AG08396 (cell line): ENCODE measurements around the gene APP.
A peak's percentile ranks its signal among the peaks of the same experiment; 100 is the strongest.

ENCODE experiments used
- DNase-seq: peaks from one replicate; pipeline ENCODE4 v3.0.0; 2012; ENCODE audit warnings: low spot score, mixed read lengths

The APP gene

DNA sequence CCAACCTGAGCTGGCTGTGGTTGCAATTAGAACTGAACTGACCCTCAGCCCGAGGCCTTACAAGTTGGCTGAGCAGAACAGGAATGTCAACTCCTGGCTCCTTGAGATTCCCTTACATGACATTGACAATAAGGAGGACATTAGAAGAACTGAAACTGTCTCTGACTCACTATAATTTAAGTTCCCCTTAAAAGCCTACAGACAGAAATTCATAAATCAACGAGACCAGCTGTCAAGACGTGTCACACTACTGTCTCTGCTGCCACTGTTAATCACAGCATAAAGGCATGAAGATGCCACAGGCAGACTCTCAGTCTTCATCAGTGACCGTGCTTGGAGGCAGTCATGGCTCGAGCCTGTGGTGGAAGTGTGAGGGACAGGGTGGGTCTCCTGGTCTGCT, 267.0 kb downstream of the APP start:
- DNase-seq = no peak

DNA sequence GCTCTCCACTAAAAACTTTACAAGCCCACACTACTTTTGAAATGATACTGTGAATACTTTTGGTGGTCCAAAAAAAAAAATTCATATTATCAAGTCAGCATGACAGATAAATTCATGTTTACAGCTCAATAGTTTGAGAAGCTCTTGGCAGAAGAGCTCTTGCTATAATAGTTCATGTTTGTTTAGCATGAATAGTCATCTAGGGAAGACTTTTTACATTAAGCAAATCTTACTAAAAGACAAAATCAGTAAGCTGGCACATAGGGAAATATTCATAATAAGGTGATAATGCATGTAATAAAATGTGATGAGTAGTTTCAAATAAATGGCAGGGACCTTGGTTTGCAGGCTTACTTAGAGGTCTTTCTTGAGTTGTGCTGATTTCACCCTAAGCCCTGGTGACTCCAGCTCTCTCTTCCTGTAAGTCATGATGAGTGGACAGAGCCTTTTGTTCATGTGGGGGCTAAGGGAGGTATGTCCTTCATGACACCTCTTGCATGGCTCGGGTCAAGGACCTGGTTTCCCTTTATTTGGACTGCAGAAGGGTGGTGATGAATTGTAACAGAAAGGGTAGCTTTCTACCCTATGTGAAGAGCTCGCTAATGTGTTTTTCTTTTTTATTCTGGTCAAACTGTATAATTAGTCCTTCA, 269.1 kb downstream of the APP start:
- no peak for DNase-seq

DNA sequence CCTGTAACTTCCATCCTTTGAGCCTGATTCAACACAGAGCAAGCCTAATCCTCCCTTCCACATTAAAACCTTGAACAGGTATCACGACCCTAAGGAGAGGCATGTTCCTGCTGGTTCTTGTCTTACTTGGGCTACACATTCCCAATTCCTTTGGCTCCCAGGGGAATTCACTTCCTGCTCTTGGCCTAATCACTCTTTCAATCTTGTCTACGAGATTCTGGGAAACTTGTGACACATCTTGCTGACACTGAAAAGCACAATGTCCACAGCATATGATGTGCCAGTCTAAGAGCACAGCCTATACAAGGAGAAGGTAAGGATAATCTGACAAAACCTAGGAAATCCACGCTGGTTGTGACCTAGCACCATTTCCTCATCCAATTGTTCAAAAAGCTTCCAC, 271.9 kb downstream of the APP start:
- DNase-seq = no peak

DNA sequence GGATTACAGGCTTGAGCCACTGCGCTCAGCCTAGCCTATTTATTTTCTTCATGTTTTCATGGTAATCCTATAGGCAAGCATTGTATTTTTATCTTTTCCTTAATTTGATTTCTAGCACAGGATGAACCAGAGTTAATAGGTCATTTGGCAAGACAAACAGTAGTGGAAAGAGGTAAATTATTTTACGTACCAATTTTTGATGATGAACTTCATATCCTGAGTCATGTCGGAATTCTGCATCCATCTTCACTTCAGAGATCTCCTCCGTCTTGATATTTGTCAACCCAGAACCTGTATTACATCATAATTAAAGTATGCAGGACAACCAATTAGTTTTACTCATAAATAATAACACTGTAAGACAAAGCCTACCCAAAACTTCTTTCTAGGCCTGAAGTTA, 273.2 kb downstream of the APP start:
- no peak for DNase-seq

DNA sequence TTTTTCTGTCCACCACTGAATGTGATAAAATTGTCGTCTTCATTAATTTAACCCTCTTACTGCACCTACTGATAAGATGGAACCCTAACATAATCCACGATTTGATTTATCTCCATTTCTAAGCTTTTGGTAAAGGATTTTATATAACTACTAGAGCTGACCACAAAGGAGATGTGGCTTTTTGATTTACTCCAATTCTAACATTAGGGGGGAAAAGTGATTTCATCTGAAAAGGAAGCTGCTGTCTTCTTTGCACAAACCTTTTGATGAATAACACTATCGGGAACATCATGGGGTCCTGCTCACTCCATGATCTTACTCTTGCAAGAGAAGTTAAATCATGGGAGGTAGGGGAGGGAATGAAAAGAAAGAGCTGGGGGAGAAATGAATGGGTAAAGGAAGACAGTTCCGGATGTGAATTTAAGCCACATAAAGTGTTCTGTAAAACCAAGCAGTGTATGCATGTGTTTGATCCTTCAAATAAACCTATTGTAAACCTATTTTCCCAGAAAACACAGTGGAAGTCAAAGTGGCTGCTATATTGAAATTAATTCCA, 274.0 kb downstream of the APP start:
- DNase-seq = no peak

DNA sequence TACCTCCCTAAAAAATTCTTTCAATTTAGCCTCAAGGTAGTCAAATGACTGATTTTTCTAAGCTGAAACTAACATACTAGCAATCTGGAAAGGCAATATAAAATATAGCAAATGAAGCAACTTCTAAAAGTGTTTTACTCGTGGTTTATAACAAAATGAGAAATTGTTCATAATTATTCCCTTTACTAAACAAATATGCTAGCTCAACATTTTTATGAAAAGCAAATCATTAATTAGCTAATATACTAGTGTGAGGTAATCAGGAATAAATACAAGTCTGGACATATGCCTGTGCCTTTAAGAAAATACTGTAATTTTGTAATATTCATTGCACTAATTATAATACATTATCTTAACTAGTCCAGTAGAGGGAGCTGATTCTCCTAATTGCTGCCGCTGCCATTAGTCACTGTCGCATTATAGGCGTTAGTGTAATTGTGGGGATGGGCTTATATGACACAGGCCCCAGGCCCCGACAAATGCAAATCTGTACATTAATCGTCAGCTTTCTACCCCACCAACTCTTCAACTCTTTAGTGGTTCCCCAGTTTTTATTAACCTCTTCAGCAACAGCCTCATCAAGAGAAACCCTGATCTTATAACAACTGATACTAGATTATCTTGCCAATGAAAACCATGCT, 274.9 kb downstream of the APP start:
- DNase-seq = peak; percentile 27

DNA sequence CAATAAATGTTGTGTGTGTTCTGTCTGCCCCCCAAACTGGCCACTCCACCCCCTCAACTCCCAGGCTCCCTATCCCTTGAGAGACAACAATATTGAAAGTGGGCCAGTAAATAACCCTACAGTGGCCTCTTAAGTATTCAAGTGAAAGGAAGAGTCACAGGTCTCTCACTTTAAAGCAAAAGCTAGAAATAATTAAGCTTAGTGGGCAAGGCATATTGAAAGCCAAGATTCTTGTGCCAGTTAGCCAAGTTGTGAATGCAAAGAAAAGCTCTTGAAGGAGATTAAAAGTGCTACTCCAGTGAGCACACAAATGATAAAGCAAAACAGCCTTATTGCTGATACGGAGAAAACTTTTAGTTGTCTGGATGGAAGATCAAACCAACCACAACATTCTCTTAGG, 277.4 kb downstream of the APP start:
- no peak for DNase-seq

DNA sequence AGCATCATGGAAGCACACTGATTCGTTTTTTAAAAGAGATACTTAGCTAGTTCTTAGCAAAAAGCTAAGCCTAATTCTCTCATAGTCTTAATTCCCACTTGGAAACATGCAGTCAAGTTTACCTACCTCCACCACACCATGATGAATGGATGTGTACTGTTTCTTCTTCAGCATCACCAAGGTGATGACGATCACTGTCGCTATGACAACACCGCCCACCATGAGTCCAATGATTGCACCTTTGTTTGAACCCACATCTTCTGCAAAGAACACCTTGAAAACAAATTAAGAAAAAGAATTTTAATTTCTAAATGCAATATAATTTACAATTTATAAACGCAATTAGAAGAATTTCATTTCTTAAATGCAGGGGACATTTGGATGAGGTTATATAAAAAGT, 279.0 kb downstream of the APP start:
- no peak for DNase-seq

DNA sequence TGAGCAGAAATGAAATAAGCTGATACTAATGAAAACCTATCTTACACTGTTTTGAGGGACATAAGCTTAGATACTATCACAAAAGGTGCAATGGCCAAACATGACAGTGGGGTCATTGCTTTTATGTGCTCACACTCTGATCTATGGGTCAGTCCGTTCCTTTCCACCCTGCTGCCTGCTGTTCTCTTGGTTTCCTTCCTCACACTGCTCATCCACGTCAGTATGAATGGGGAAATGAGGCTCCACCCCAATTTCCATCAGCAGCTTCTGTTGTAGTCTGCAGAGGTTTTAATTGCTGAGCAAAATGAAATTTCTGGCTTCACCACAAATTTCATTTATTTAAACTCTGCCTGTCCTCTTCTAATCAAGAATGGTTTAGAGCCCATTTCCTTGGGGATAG, 280.6 kb downstream of the APP start:
- no peak for DNase-seq

DNA sequence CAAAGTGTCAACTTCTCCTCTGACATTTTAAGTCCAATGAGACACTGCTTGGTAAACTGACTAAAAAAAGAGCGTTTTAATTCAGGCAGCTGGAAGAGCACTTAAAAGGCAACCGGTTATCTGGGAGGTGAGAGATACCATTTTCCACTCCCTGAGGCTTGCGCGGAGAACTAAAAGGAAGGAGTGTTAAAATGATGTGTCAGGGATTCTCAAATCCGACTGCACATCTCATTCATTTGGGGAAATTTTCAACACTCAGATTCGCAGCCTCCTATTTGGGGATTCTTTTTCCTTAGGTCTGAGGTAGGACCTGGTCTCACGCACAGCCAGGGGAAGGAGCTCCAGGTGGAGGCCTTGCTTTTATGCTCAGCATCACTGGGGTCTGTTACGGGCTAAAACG, 281.9 kb downstream of the APP start:
- no peak for DNase-seq

DNA sequence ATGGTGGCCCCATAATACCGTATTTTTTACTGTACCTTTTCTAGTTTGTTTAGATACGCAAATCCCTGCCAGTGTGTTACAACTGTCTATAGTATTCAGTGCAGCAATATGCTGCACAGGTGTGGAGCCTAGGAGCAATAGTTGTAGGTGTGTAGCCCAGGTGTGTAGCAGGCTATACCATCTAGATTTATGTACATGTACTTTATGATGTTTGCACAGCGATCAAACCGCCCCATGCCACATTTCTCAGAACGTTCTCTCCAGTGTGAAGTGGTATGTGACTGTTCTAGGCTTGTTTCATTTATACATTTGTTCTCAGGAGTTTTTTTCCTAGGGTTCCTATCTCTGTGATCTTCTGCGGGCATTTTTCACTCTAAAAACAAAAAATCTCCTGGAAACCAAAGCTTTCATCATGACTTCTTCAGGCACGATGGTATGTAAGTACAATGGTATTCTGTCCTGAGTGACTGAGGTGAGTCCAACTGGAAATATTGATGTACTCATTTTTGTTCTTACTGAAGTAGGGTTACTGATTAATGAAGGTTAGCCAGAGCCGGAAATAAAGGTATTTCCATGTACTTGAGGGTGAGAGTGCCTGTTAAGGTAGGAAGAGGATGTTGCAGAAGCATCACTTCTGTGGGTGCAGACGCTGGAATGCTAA, 282.8 kb downstream of the APP start:
- no peak for DNase-seq

DNA sequence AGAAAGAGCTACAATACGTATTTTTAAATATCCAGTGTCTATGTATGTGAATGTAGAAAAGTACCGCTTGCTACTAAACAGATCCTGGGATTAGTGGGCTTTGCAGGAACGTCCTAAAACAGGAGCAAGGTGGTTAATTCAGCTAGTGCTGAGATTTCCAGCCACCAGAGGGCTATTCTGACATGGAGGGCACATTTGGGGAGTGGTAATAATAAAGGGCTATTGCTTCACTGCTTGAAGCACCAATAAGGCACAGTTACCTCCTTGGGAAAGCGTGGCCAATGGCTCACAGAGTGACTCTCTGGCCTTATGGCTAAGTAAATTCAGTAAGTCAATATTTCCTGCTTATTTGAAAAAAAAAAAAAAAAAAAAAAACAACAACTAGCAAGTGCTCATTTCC, 283.4 kb downstream of the APP start:
- DNase-seq = no peak

DNA sequence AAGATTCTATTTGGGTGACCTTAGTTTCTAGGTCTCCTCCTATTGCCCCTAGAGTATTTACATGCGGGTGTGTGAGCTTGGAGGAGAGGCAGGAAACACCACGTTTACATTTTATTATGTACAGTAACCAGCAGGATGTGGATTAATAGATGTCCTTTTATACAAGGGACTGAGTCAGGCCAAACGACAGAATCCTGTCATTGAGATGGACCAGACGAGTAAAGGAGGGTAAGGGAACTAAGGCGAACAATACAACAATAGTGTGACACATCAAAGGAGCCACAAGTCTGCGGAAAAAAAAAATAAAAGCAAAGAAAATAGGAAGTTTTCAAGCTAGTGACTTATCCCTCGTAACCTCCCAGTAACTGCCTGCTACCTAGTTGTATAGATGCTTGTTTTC, 284.7 kb downstream of the APP start:
- no peak for DNase-seq

DNA sequence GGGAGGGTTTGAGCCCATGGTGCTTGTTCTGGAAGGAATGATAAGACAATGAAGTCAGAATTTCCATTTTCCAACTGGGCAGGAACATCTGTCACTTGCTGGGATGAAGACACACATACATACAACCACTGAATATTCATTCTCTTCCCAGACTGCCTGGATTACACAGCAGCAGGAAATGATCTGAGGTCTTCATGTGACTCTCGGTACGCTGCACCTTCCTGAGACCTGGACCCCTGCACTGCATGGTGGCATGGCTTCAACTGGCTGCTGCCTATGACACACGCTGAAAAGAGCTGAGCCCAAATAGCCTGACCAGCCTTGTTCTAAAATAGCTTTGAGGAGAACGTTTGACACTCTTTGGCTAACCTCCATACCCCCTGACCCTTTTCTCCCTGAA, 285.2 kb downstream of the APP start:
- DNase-seq = no peak

DNA sequence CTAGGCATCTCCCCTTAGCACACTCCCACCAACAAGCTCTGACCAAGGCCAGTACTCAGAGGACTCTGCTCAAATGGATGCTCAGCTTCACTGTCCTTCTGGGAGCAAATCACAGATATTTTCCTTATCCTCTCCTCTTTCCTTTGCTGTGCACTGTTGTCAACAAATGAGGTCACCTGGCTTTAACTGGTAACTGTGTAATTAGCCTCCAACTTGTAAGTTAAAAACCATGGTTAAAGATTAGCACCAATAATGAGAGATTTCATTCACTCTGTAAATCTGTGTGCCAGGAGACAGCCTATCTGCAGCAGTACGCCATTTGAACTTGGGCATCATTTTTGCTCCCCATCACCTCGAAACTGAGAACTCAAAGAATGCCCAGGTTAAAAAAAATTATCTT, 286.3 kb downstream of the APP start:
- no peak for DNase-seq

DNA sequence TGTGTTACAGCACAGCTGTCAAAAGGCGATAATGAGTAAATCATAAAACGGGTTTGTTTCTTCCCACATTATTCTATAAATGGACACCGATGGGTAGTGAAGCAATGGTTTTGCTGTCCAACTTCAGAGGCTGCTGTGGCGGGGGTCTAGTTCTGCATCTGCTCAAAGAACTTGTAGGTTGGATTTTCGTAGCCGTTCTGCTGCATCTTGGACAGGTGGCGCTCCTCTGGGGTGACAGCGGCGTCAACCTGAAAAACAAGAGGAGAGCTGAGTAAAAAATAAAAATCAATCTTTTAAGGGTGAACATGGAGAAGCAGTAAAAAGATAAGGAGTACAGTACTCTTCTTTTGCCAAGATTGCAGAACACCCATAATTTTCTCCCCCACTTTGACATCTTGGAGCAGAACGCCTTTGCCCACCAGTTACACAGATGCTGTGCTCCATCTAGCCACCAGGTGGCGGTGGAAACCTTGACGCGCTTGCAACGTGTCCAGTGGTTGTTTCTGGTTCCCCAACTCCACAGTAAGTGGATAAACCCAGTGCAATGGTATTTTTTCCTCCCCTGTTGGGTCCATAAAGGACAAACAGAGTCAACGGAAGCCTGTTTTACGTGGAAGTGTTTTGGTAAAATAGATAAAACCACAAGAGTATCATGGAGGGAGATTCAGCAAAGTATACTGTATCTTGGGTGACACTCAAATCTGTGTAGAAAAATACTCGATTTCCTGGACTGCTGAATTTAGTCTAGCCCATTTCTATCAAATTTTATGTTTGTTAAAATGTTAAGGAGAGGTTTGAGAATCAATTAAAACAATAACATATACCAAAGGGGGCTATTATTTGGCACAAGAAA, 288.8 kb downstream of the APP start:
- DNase-seq = peak; percentile 75

DNA sequence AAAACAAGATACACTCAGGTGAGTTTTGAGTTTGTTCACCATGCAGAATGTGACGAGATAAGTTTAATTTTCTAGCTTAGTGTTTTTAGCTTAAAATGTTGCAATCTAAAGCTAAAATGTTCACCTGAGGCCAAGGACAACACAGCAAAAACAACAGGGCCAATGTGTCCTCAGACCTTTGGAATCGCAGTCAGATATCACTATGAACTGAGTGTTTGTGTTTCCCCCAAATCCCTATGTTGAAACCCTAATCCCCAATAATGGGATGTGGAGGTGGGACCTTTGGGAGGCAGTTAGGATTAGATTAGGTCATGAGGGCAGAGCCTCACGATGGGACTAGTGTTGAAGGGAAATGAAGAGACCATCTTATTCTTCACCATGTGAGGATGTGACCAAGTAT, 291.4 kb downstream of the APP start:
- no peak for DNase-seq

DNA sequence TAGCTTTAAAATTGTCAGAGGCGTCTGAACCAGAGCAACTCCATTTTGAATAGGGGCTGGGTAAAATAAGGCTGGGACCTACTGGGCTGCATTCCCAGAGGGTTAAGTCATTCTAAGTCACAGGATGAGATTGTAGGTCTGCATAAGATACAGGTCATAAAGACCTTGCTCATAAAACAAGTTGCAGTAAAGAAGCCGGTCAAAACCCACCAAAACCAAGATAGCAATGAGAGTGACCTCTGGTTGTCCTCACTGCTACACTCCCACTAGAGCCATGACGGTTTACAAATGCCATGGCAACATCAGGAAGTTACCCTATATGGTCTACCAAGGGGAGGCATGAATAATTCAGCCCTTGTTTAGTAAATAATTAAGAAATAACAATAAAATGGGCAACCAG, 292.2 kb downstream of the APP start:
- DNase-seq = no peak

DNA sequence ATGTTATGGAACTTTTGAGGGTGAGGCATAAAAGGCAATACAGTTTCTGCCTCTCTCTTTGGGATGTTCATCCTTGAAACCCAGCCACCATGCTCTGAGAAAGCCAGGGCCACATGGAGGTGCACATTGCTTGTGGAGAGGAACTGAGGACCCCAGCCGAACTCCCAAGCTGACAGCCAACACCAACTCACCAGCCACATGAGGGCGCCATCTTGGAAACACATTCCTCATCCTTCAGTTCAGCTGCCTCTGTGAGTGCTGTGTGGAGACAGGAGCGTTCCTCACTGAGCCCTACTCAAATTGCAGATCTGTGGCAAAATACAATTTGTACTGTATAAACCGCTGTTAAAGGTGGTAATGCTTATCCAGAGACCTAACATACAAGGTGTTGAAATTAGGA, 298.3 kb downstream of the APP start:
- DNase-seq = no peak

DNA sequence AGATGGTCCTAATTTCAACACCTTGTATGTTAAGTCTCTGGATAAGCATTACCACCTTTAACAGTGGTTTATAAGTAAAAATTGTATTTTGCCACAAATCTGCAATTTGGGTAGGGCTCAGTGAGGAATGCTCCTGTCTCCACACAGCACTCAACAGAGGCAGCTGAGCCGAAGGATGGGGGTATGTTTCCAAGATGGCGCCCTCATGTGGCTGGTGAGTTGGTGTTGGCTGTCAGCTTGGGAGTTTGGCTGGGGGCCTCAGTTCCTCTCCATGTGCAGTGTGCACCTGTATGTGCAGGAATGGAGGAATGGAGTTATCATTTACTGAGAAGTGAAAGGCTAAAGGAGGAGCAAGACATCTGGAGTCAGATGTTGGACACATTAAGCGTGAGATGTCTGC, 299.0 kb downstream of the APP start:
- no peak for DNase-seq

DNA sequence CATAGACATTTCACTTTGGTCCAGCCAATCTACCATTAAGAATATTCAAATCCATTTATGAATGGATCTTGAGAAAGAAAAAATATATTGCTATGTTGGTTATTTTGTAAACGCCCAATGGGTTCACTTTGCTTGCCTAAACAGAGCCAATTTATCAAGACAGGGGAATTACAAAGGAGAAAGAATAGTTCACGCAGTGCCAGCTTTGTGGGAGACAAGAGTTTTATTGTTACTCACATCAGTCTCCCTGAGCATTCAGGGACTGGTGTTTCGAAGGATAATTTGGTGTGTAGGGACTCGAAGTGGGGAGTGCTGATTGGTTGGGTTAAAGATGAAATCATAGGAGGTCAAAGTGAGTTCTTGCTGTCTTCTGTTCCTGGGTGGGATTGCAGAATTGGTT, 300.5 kb downstream of the APP start:
- DNase-seq = no peak

DNA sequence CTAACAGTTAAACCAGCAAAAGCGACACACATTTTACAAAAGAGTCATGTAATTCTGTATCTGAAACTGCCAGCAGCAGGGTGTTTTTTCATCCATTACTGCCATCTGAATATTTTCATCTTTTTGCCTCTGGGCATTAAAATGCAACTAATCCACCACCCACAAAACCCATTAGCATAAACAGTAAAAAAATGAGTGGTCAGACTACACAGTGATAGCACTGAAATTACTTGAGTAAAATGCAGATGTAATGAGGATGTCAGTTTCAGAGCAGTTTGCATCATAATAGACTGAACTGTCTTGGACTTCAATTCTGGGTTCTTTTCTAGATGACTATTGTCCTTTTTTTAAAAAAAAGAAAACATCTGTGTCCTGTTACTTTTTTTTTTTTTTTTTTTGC, 303.5 kb downstream of the APP start:
- DNase-seq = no peak

DNA sequence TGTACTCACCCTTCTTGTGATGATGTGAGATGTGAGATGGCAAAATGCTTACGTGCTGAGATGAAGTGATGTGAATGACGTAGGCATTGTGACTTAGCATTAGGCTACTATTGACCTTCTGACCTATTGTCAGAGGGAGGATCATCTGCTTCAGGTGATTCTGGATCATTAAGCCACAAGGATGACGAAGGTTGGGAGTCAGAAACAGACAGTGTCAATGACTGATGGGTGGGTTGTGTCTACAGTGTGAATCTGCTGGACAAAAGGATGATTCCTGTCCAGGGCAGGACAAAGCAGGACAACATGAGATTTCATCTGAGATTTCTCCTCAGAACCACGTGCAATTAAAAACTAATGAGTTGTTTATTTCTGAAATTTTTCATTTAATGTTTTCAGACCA, 306.8 kb downstream of the APP start:
- DNase-seq = no peak
